IPS-20b (cell line): Measurements from ENCODE around the gene ASB17.
"Not testable (repeated sequence)": the region's sequence is repeated elsewhere in the genome, so short reads cannot be mapped to it uniquely, and the experiment has no call there.

Source experiments
- H3K27ac ChIP-seq: one replicate; pipeline ENCODE4 v1.5.1; 2013; ENCODE audit warnings: low read length
- H3K27me3 ChIP-seq: 2 replicates; pipeline ENCODE4 v1.6.1; 2013; ENCODE audit warnings: mild to moderate bottlenecking, low read length, inconsistent platforms; ENCODE audit not compliant: insufficient read depth
- H3K36me3 ChIP-seq: 2 replicates; pipeline ENCODE4 v1.6.1; 2013; ENCODE audit warnings: low read depth, mild to moderate bottlenecking, inconsistent platforms, low read length, moderate library complexity; ENCODE audit not compliant: insufficient read depth
- H3K4me1 ChIP-seq: 2 replicates; pipeline ENCODE4 v1.6.1; 2013; ENCODE audit warnings: mild to moderate bottlenecking, control low read depth, inconsistent platforms, low read length, moderate library complexity; ENCODE audit not compliant: insufficient read depth
- H3K4me3 ChIP-seq: 2 replicates; pipeline ENCODE4 v1.5.1; 2013; ENCODE audit warnings: mild to moderate bottlenecking, low read length, inconsistent platforms
- H3K9ac ChIP-seq: 2 replicates; pipeline ENCODE4 v1.6.1; 2013; ENCODE audit warnings: low read depth, mild to moderate bottlenecking, inconsistent platforms, low read length, moderate library complexity
- H3K9me3 ChIP-seq: 2 replicates; pipeline ENCODE4 v1.6.1; 2013; ENCODE audit warnings: mild to moderate bottlenecking, low read depth, low read length, inconsistent platforms; ENCODE audit not compliant: insufficient read depth

ASB17 gene

GRCh38 chr1:75943037-75943436 lies 10.8 kb upstream of the ASB17 start:
- not testable (repeated sequence) for H3K27me3 ChIP-seq, H3K9me3 ChIP-seq, H3K4me1 ChIP-seq, H3K4me3 ChIP-seq, H3K36me3 ChIP-seq, H3K9ac ChIP-seq, H3K27ac ChIP-seq

- Histone ChIP-seq H3K4me3 (no peak overlapping the region), H3K27me3 (no peaks in the 10 kb centered on the region), H3K9me3 (no peaks in the 10 kb centered on the region), H3K36me3 (no peaks in the 10 kb centered on the region), H3K4me1 (no peaks in the 10 kb centered on the region), H3K9ac (no peak overlapping the region), H3K27ac (no peak overlapping the region)
These were observed 4.8 kb upstream of the ASB17 start for GRCh38 chr1:75937034-75937433.

GRCh38 chr1:75922698-75923097 lies 9.5 kb downstream of the ASB17 start:
- Histone ChIP-seq H3K27me3 (no peaks in the 10 kb centered on the region), H3K27ac (no peak overlapping the region), H3K9me3 (no peaks in the 10 kb centered on the region), H3K9ac (no peak overlapping the region), H3K36me3 (no peaks in the 10 kb centered on the region), H3K4me1 (no peaks in the 10 kb centered on the region), H3K4me3 (no peak overlapping the region)

GRCh38 chr1:75916834-75917233 lies 15.4 kb downstream of the ASB17 start:
- Histone ChIP-seq H3K4me1 (no peaks in the 10 kb centered on the region), H3K27ac (no peak overlapping the region), H3K9ac (no peak overlapping the region), H3K4me3 (no peak overlapping the region), H3K9me3 (no peaks in the 10 kb centered on the region), H3K27me3 (no peaks in the 10 kb centered on the region), H3K36me3 (no peaks in the 10 kb centered on the region)

GRCh38 chr1:75908717-75909152 lies 23.5 kb downstream of the ASB17 start:
- Histone ChIP-seq H3K9ac (no peak overlapping the region), H3K4me1 (no peaks in the 10 kb centered on the region), H3K4me3 (no peak overlapping the region), H3K9me3 (no peaks in the 10 kb centered on the region), H3K36me3 (no peaks in the 10 kb centered on the region), H3K27ac (no peak overlapping the region), H3K27me3 (no peaks in the 10 kb centered on the region)

- Histone ChIP-seq H3K9ac (no peak overlapping the region), H3K27ac (no peak overlapping the region), H3K36me3 (no peaks in the 10 kb centered on the region), H3K4me3 (no peak overlapping the region), H3K4me1 (no peaks in the 10 kb centered on the region), H3K9me3 (no peaks in the 10 kb centered on the region), H3K27me3 (no peaks in the 10 kb centered on the region)
These were observed 30.8 kb downstream of the ASB17 start for GRCh38 chr1:75901371-75901770.

- H3K4me3 ChIP-seq: no peak overlapping the region
- no peaks in the 10 kb centered on the region for H3K36me3 ChIP-seq
- no peaks in the 10 kb centered on the region for H3K27me3 ChIP-seq
- H3K9me3 ChIP-seq: no peaks in the 10 kb centered on the region
- no peaks in the 10 kb centered on the region for H3K4me1 ChIP-seq
- no peak overlapping the region for H3K27ac ChIP-seq
- no peak overlapping the region for H3K9ac ChIP-seq
These were observed 47.8 kb downstream of the ASB17 start for GRCh38 chr1:75884437-75884836.

GRCh38 chr1:75879985-75880384 lies 52.2 kb downstream of the ASB17 start:
- H3K36me3 ChIP-seq: no peaks in the 10 kb centered on the region
- H3K27ac ChIP-seq: no peak overlapping the region
- no peaks in the 10 kb centered on the region for H3K9me3 ChIP-seq
- H3K27me3 ChIP-seq: no peaks in the 10 kb centered on the region
- H3K4me1 ChIP-seq: no peaks in the 10 kb centered on the region
- H3K9ac ChIP-seq: no peak overlapping the region
- H3K4me3 ChIP-seq: no peak overlapping the region

GRCh38 chr1:75870951-75871350 lies 61.3 kb downstream of the ASB17 start:
- no peak overlapping the region for H3K4me3 ChIP-seq

More at GRCh38 chr1:75870951-75871350, 61.3 kb downstream of the ASB17 start:
- Histone ChIP-seq H3K27ac (no peak overlapping the region), H3K36me3 (no peaks in the 10 kb centered on the region), H3K9me3 (peaks cover 6% of the 10 kb centered on the region), H3K27me3 (no peaks in the 10 kb centered on the region), H3K4me1 (no peaks in the 10 kb centered on the region), H3K9ac (no peak overlapping the region)
